ENCODE data around the gene CSMD2.

Gene CSMD2

DNA sequence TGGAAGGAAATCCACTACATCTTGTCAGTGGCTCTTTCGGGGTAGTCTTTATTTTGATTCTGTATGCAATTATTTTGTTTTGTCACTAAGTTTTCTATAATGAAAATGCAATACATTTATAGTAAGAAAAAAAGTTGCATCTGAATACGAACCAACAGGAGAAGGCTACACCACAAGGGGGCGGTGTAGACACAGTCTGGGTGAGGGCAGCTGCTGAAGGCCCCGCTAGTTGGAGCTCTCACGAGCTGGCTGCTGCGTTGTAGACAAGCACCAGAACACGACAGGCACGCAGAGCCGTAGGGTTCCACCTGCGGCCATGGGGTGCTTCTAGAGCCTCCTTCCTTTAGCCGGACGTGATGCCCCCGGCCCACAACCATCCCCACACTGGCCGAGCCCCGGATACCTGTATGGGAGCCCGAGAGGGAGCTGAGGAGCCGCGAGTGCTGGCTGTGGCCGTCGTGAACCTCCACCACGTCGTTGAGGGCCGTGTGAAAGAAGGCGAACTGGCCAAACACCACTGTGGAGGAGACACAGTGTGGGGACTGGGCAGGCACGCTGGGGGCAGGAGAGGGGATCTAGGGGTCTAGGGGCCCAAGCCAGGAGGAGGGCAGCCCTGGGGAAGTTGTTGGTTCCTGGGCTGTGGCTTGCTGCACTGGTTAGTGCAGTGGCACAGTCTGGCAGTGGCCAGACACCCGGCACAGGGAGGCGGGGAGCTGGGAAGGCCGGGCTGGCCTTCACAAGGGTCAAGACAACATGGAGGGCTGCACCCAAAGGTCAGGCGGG lies 531.8 kb downstream of the CSMD2 start:
- DNase-seq = peak; percentile 90 to 95 (median 94)

- no peak for DNase-seq
Measured at GRCh38 chr1:33630686-33631085, 534.3 kb downstream of the CSMD2 start.

DNA sequence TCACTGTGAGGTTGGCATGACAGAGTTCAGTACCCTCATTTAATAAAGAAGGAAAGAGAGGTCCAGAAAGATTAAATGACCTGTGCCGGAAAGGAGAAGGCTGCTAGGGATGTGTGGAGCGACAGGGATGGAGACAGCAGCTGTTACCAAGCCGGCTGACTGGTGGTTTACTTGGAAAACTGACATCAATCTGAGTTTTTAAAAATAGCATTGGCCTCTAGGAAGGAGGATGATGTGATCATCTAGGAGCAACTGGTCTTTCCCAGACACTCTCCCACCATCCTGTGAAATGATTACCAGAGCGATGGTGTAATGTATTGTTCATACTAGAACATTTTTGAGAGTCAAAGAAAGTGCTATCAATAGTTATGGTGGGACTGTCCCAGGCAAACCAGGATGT lies 538.2 kb downstream of the CSMD2 start:
- no peak for DNase-seq

- DNase-seq = peak in 1 of 4 experiments; percentile 8
Measured at GRCh38 chr1:33624991-33625870, 539.8 kb downstream of the CSMD2 start.

DNA sequence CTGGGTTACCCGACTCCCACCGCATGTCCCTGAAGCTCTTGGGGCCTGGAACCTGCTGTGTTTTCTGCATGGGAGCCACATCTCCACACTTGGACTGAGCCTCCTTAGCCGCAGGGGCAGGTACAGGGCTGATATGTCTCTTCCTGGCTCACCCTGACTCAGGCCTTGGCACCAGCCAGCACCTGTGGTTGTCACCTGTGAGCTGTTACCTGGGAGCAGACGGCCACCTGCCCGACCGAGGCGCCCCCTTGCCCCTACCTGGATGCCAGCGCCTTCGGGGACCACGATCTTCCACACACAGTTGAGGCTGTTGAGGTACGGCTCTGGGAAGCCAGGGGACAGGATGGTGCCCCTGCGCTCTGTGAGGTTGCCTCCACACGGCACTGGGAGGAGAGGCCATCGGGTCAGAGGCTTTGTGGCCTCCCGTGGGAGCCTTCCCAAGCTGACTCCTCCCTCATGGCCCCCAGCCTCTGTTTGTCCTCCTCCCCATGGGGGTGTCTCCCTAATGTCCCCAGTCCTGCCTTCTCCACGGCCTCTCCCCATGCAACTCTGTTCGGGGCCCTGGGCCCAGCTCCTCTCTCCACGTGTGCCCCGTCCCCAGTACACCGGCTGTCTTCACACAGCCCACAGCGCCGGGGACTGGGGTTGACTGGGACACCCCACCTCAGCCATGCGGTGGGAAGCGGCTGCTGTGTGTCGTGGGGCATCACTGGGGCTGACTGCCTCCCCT lies 540.6 kb downstream of the CSMD2 start:
- no peak for DNase-seq

DNA sequence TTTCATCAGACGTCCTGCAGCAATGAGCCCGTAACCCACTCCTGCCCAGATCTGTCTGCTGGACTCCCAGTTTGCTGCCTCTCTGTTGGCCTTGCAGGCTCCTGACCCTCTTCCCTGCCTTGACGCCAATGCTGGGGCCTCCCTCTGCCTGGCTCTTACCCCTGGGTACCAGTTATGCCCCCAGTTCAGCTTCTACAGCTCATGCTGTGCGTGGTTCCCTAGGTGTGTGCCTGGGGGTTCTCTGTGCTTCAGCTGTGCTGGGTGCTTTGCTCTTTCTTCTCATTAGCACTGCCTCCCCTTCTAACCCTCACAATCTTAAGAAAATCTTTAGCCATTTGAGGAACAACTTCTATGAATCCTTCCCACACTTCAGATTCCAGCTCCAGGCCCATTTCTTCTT lies 541.2 kb downstream of the CSMD2 start:
- DNase-seq = no peak

GRCh38 chr1:33622757-33623156 lies 542.3 kb downstream of the CSMD2 start:
- DNase-seq = no peak

GRCh38 chr1:33618636-33619035 lies 546.4 kb downstream of the CSMD2 start:
- no peak for DNase-seq

- no peak for DNase-seq
Measured at GRCh38 chr1:33617451-33617850, 547.6 kb downstream of the CSMD2 start.

- DNase-seq = no peak
Measured at GRCh38 chr1:33616780-33617179, 548.2 kb downstream of the CSMD2 start.

- DNase-seq = no peak
Measured at GRCh38 chr1:33615546-33615945, 549.5 kb downstream of the CSMD2 start.

DNA sequence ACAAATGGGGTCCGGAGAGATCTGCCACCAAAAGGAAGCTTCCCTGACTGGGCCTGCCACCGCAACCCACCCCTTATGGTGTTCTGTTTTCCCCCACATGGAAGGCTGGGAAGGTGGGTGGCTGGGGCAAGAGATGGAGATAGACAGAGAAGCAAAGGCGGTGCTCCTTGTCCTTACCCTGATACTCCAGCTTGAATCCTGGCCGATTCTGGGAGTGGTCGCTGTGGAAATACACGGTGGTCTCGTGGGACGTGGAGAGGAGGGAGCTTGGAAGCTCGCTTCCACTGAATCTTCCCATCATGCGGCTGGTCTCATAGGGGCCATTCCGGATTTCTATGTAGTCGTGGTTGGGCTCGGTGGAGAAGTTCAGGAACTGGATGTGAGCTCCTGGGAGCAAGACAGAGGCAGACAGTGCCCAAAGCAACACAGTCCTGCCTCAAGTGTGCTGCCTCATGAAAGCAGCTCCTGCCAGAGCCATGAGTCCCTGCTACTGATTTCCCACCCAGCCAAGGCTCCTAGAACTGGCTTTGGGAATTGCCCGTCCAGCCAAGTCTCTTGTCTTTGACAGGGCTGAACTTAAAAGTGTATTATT lies 554.1 kb downstream of the CSMD2 start:
- no peak for DNase-seq

DNA sequence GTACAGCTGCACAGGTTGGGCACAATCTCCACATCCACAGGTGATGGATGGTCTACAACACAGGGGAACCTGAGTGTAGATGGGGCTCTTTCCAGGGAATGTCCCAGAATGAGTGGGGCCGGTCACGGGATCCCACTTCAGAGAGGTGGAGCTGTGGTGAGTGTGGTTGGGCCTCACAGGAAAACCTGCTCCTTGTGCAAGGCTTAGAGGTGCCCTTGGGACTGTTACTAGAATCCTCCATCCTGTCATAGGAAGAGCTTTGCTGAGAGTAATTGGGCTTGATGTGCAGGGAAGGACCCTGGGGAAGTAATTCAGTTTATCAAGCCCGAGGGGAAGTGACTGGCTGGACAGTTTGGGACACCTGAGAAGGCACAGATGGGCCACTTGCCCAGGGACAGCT lies 554.6 kb downstream of the CSMD2 start:
- DNase-seq = no peak

- DNase-seq = no peak
Measured at GRCh38 chr1:33609739-33610138, 555.3 kb downstream of the CSMD2 start.

DNA sequence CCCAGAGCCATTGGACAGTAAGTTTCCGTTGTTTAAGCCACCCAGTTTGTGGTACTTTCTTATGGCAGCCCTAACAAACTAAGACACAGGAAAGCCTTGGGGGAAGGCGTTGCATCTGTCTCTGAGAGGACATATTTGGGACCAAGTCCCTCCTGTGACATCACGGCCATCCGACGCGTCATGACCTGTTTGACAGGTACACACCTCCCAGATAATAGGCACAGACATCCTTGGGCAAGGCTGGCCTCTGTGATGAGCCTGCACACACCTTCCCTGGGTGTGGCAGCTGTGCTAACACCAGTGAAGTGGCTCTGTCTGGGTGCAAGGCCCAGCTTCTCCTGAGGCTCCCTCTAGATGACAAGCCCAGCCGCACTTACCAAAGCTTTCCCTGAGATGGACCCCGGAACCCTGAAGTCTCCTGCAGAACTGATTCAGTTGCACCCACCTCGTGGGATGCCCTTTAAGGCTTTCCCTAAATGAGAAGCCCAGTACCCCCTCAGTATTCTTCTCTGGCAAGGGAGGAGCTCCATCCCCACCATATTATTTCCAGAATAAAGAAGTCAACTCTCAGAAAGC lies 556.1 kb downstream of the CSMD2 start:
- no peak for DNase-seq

DNA sequence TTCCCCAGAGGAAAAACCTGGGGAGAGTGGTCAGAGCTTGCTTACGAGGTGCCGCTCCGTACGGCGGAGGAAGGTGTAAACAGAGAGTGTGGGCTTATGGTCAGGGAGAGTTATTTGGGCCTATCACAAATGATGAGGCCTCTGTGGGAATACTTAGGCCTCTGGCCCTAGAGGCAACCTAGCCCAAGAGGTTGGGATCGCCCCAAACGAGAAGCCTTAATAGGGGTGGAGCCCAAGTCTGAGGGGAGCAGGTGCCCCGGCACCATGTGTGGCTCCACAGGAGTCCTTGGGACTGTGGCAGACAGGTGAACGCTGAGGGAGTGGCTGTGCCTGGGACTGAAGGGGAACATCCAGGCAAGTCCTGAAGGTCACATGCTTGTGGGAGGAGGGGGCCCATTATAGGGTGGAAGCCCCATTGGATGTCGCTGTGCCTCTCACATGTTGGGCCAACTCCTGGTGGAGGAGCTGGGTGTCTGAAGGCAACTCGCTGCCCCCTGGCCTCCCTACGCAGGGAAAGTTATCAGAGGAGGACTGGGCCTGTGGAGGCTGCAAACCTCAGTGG lies 557.5 kb downstream of the CSMD2 start:
- DNase-seq = no peak

DNA sequence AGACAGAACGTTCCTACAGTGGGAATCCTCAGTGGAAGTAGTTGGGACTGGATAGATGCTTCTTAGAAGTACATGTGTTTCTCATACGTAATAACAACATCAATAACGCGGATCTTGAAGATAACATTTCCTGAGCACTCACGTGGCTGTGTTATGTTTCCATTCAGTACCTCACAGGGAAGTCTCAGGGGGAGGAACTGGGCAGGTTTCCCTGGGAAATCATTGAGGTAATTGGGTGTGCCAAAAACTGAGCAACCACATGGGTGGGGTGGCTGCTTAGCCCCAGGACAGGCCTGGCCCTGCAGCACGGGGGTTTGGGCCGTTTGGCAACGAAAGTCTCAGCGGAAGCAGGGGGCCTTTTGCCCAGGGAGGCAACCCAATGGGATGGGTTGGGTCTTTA lies 558.8 kb downstream of the CSMD2 start:
- no peak for DNase-seq

DNA sequence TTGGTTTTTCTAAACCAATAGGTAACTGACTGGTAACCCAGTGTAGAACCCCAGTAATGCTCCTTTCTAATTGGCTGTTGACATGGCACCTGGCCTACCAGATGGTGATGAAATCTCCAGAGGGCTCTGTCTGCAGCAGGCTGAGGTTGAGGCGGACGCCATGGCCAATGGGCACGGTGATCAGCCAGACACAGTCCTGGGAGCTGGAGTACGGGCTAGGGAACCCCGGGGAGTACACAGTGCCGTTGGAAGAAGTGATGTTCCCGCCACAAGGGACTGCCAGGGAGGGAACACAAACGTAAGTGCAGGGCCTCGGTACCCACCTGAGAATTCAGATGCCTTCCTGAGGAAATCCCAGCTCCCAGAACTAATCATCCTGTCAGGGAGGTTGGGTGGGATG lies 562.8 kb downstream of the CSMD2 start:
- no peak for DNase-seq

GRCh38 chr1:33601751-33602150 lies 563.3 kb downstream of the CSMD2 start:
- DNase-seq = no peak

GRCh38 chr1:33599516-33600115 lies 565.4 kb downstream of the CSMD2 start:
- DNase-seq = peak; percentile 10 to 50 (median 32)

DNA sequence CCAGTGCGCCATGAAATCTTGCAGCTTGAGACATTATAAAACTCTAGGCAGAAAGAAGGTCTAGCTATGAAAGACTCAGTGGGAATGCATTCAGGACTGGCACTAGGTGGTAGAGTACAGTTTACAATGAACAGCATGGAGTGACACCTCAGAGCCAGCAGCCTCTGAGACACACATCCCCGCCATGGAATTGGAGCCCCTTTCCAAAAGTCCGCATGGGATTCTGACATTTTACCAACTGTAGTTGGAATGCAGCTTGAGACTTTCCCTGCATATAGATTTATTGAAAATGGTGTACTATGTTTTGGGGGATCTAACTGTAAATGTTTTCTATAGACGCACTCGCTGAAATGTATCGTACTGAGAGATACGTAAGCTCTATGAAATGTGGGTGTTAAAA lies 576.3 kb downstream of the CSMD2 start:
- DNase-seq = no peak

- DNase-seq = no peak
Measured at GRCh38 chr1:33586795-33587194, 578.2 kb downstream of the CSMD2 start.
